Esophagus muscularis mucosa (tissue), 4 donors: ENCODE results near the gene ZNF689. TPM values are rescaled to one million over a fixed set of nuclear protein-coding genes. Genes with fewer than 3 reads are reported as not detected.

Experiments
- DNase-seq: peaks from one replicate; pipeline ENCODE4 v3.0.0-alpha.2; 2017; ENCODE audit errors: extremely low spot score
- H3K27ac ChIP-seq, 4 donors: fragments of 200-600 bp; sonication (generic); replicated peaks in 1 of 4; 1 replicate in 3 of 4; 2 replicates in 1 of 4; pipeline ENCODE4 v1.5.1; 2016 to 2019; ENCODE audit warnings: mild to moderate bottlenecking in 1 of 4
- H3K27me3 ChIP-seq, 4 donors: fragments of 200-600 bp; sonication (generic); one replicate each; pipeline versions ENCODE4 v1.5.1 to v1.6.0; 2016 to 2019
- H3K36me3 ChIP-seq, 4 donors: fragments of 200-600 bp; sonication (generic); one replicate each; pipeline ENCODE4 v1.5.1; 2016 to 2019
- H3K4me1 ChIP-seq, 4 donors: fragments of 200-600 bp; sonication (generic); one replicate each; pipeline ENCODE4 v1.5.1; 2016 to 2019
- H3K4me3 ChIP-seq, 4 donors: fragments of 200-600 bp; sonication (generic); 1 replicate in 2 of 4; 2 replicates in 2 of 4; pipeline ENCODE4 v1.5.1; 2016 to 2019; ENCODE audit warnings: mild to moderate bottlenecking in 4 of 4, moderate library complexity in 1 of 4
- H3K9me3 ChIP-seq, 4 donors: fragments of 200-600 bp; sonication (generic); 1 replicate in 3 of 4; 2 replicates in 1 of 4; pipeline ENCODE4 v1.5.1; 2016 to 2019
- CTCF ChIP-seq, 3 experiments: fragments of 200-600 bp in 2 of 3; fragments of 450-650 bp in 1 of 3; sonication (generic) in 2 of 3; IDR thresholded peaks; one replicate each; pipeline ENCODE4 v1.5.1; 2017 to 2019; ENCODE audit warnings: antibody characterized with exemption in 3 of 3, mild to moderate bottlenecking in 2 of 3, moderate library complexity in 1 of 3
- EP300 ChIP-seq: sonication (generic); formaldehyde crosslinking; IDR thresholded peaks from one replicate; pipeline ENCODE4 v1.6.1; 2017; ENCODE audit warnings: antibody characterized with exemption
- POLR2A ChIP-seq: fragments of 450-650 bp; IDR thresholded peaks from one replicate; pipeline ENCODE4 v1.6.1; 2017; ENCODE audit warnings: antibody characterized with exemption, moderate library complexity, mild to moderate bottlenecking, low read depth
- POLR2AphosphoS5 ChIP-seq, 2 donors: sonication (generic); formaldehyde crosslinking; IDR thresholded peaks; one replicate each; pipeline ENCODE4 v1.6.1; 2017; ENCODE audit warnings: antibody characterized with exemption in 2 of 2
- WGBS: methylation state at CpG from one replicate; pipeline ENCODE4 v1.1.5; 2018; 5-methylcytosine and 5-hydroxymethylcytosine counted together
- intact Hi-C: fragments of 100-400 bp; cut with DNase I; formaldehyde crosslinking; loops from one replicate; pipeline ENCODE4 v1.15.1; 2023
- total RNA-seq, 4 donors: library from RNA; depleted of rRNA; stranded (reverse); fragments of >200 nt; gene quantifications; one replicate each; pipeline versions ENCODE4 v1.1.0 to v1.2.1, GENCODE V29; 2016

The ZNF689 gene
- total RNA-seq, 4 donors from 2014 or later: 9.1 to 14.5 (median 13.9) TPM

GRCh38 chr16:30606004-30606403 is 4.2 kb downstream of the ZNF689 start:
- Histone ChIP-seq H3K4me1 (peaks cover 21 to 52% (median 39%) of the 10 kb centered on the region in 4 donors), H3K36me3 (peaks cover 28 to 65% (median 60%) of the 10 kb centered on the region in 4 donors), H3K9me3 (no peaks in the 10 kb centered on the region), H3K27ac (no peak overlapping the region), H3K4me3 (no peak overlapping the region), H3K27me3 (no peaks in the 10 kb centered on the region)
- intact Hi-C loops: no loop called here
- TF ChIP-seq EP300 (no peak), CTCF (IDR thresholded peaks at IDR 0.05) (no peak), POLR2AphosphoS5 (IDR thresholded peaks at IDR 0.05) (no peak)
- DNase-seq: no peak
- WGBS: 95% methylated on average over 3 of the region's 3 CpGs

GRCh38 chr16:30605158-30605557 is 5.0 kb downstream of the ZNF689 start:
- 88% methylated on average over 14 of the region's 15 CpGs for WGBS

GRCh38 chr16:30604316-30604947 is 5.8 kb downstream of the ZNF689 start:
- Histone ChIP-seq H3K27me3 (no peaks in the 10 kb centered on the region), H3K4me1 (peaks cover 16 to 44% (median 32%) of the 10 kb centered on the region in 4 donors), H3K9me3 (no peaks in the 10 kb centered on the region), H3K4me3 (no peak overlapping the region), H3K27ac (no peak overlapping the region), H3K36me3 (peaks cover 28 to 65% (median 60%) of the 10 kb centered on the region in 4 donors)
- no peak for TF ChIP-seq CTCF (IDR thresholded peaks at IDR 0.05)
- no peak for TF ChIP-seq POLR2AphosphoS5 (IDR thresholded peaks at IDR 0.05)
- no peak for TF ChIP-seq EP300
- no peak for TF ChIP-seq POLR2A
- no peak for DNase-seq
- 98% methylated on average over 41 of the region's 49 CpGs for WGBS
- intact Hi-C loops: no loop called here

More at GRCh38 chr16:30605158-30605557, 5.0 kb downstream of the ZNF689 start:
- peaks cover 28 to 65% (median 60%) of the 10 kb centered on the region in 4 donors for H3K36me3 ChIP-seq
- DNase-seq: no peak
- no peak overlapping the region for H3K4me3 ChIP-seq
- no peaks in the 10 kb centered on the region for H3K27me3 ChIP-seq
- H3K4me1 ChIP-seq: peaks cover 16 to 45% (median 34%) of the 10 kb centered on the region in 4 donors
- intact Hi-C loops: no loop called here
- H3K27ac ChIP-seq: no peak overlapping the region
- TF ChIP-seq POLR2A: no peak
- TF ChIP-seq POLR2AphosphoS5 (IDR thresholded peaks at IDR 0.05): no peak
- no peak for TF ChIP-seq CTCF (IDR thresholded peaks at IDR 0.05)
- no peak for TF ChIP-seq EP300
- H3K9me3 ChIP-seq: no peaks in the 10 kb centered on the region

- H3K36me3 ChIP-seq: peaks cover 28 to 65% (median 60%) of the 10 kb centered on the region in 4 donors
- H3K27ac ChIP-seq: no peak overlapping the region
- no peak overlapping the region for H3K4me3 ChIP-seq
- peaks cover 13 to 39% (median 27%) of the 10 kb centered on the region in 4 donors for H3K4me1 ChIP-seq
- WGBS: 82% methylated on average over 4 of the region's 7 CpGs
- intact Hi-C loops: no loop called here
- DNase-seq: no peak
- no peaks in the 10 kb centered on the region for H3K27me3 ChIP-seq
- H3K9me3 ChIP-seq: no peaks in the 10 kb centered on the region
- TF ChIP-seq CTCF (IDR thresholded peaks at IDR 0.05) (no peak), EP300 (no peak), POLR2AphosphoS5 (IDR thresholded peaks at IDR 0.05) (no peak), POLR2A (no peak)
These were observed 6.3 kb downstream of the ZNF689 start for GRCh38 chr16:30603945-30604315.
